Stimulated activated CD8-positive, alpha-beta memory T cell treated with anti-CD3 and anti-CD28 coated beads, Interleukin-12 subunit alpha, Interleukin-12 subunit beta, amount 100 ng/mL, for 1 hour (primary cell): Measurements from ENCODE around the gene CHCHD1.
"Not testable (repeated sequence)": the region's sequence is repeated elsewhere in the genome, so short reads cannot be mapped to it uniquely, and the experiment has no call there.

Experiments
- DNase-seq: peaks from one replicate; pipeline ENCODE4 v3.0.0-alpha.2; 2020; ENCODE audit warnings: low read depth

CHCHD1 gene

GRCh38 chr10:73769396-73769795 lies 12.5 kb upstream of the CHCHD1 start:
- no peak for DNase-seq

- peak; percentile 65 for DNase-seq
Observed at GRCh38 chr10:73771722-73772280, 10.0 kb upstream of the CHCHD1 start.

DNA sequence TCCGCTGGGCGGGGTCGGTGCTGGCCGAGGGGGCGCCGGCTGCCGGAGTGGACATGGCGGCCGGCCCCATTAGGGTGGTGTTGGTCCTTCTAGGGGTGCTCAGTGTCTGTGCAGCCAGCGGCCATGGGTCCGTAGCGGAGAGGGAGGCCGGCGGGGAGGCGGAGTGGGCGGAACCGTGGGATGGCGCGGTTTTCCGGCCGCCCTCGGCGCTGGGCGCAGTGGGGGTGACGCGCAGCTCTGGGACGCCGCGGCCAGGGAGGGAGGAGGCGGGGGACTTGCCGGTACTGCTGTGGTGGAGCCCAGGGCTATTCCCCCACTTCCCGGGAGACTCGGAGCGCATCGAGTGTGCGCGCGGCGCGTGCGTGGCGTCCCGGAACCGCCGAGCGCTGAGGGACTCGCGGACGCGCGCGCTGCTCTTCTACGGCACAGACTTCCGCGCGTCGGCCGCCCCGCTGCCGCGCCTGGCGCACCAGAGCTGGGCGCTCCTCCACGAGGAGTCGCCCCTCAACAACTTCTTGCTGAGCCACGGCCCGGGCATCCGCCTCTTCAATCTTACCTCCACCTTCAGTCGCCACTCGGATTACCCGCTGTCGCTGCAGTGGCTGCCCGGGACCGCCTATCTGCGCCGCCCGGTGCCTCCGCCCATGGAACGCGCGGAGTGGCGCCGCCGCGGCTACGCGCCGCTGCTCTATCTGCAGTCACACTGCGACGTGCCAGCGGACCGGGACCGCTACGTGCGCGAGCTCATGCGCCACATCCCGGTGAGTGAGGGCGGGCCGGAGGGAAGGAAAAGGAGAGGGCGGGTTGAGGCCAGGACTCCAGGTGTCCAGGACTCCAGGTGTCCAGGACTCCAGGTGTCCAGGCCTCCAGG lies 9.3 kb upstream of the CHCHD1 start:
- peak; percentile 55 for DNase-seq

DNA sequence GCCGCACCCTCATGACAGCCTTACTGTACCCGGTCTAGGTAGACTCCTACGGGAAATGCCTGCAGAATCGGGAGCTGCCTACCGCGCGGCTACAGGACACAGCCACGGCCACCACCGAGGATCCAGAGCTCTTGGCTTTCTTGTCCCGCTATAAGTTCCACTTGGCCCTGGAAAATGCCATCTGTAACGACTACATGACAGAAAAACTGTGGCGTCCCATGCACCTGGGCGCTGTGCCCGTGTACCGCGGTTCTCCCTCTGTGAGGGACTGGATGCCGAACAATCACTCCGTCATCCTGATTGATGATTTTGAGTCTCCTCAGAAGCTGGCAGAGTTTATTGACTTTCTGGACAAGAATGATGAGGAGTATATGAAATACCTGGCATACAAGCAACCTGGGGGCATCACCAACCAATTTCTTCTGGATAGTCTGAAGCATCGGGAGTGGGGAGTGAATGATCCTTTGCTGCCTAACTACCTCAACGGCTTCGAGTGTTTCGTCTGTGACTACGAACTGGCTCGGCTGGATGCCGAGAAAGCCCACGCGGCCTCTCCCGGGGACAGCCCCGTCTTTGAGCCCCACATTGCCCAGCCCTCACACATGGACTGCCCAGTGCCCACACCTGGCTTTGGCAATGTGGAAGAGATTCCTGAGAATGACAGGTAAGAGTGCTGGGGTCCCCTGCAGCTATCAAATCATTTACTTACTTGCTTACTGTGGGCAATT lies 8.5 kb upstream of the CHCHD1 start:
- DNase-seq, result no peak

DNA sequence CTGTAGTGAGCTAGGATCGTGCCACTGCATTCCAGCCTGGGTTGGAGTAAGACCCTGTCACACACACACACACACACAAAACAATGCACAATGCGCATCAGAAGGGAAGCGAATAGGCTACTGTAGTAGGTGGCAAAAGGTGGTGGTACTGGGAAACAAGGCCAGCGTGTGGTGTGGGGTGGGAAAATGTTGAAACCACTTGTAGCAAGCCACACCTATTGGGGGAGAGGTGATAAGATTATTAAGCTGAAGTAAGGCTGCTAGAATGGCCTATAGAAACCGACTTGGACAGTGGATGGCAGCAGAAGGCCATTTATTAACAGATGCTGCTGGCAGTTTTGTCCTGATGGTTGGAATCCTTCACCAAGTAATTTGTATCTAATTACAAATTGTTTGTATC lies 7.2 kb upstream of the CHCHD1 start:
- no peak for DNase-seq

DNA sequence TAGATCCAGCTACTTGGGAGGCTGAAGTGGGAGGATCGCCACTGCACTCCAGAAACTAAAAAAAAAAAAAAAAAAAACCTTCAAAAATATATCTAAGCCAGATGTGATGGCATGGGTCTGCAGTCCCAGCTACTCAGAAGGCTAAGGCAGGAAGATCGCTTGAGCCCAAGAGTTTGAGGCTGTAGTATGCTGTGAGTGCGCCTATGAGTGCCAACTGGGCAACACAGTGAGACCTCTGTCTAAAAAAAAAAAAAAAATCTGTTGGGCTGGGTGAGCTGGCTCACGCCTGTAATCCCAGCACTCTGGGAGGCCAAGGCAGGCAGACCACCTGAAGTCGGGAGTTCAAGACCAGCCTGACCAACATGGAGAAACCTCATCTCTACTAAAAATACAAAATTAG lies 2.8 kb upstream of the CHCHD1 start:
- no peak for DNase-seq

DNA sequence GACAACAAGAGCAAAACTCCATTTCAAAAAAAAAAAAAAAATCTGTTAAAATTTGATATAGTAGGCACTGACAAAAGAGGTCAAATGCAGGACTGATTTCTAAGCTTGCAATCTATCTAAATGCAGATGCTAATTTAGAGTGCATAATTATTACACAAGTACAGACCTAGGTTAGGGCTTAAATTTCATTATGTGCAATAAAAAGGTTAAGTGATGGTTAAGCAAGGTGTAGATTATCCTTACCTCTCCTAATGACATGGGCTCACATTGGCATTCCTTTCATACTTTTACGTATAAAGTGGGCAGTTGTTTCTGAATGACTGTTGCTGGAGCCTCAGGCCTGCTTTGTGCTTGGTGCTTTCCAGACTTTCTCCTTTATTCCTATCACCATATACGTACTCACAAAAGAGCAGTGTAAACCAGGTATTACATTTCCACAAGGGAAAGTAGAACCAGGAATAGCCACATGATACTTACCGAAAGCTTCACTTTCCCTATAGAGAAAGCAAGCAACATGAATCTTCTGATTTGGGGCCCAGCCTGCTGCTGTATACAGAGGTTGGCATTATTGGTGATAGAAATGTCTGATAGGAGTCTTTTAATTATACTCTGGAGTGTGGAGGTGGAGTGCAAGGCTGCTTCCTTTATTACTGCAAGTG lies 2.2 kb upstream of the CHCHD1 start:
- DNase-seq, result no peak

DNA sequence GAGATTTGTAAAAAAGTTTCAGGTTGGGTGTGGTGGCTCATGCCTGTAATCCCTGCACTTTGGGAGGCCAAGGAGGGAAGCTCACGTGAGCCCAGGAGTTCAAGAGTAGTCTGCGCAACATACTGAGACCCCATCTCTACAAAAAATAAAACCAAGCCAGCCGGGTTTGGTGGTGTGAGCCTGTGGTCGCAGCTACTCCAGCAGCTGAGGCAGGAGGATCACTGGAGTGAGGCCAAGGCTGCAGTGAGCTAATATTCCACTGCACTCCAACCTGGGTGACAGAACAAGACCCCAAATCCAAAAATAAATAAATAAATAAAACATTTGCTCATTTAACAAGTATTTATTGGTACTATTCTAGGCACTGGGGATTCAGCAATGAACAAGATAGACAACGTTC lies 1.5 kb upstream of the CHCHD1 start:
- DNase-seq, result no peak

- no peak for DNase-seq
Observed at GRCh38 chr10:73780966-73781365, 882 bp upstream of the CHCHD1 start.

- no peak for DNase-seq
Observed at GRCh38 chr10:73781548-73781878, 335 bp upstream of the CHCHD1 start.

GRCh38 chr10:73782749-73783085 lies 869 bp downstream of the CHCHD1 start:
- DNase-seq, result no peak

DNA sequence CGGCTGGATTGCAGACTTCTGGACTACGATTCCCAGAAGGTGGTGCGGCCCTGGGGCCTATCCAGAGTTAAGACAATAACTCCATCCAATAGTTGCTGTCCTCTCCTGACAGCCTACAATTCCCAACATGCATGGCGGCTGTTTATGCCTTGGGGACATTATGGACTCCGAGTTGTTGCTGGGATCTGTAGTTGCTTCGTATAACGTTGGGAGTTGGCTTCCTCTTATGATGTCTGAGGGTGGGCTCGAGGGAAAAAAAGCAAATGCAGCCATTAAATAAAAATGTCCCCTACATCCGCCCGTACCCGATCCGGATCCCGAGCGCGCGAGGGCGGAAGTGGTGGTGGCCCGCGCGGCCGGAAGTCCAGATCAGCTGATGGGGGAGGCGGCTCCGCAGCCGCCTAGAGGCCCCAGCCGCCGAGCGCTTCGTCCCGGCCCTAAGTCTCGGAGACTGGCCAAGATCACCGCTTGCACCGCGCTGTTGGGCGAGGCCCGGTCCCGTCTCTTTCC lies 3.4 kb downstream of the CHCHD1 start, which contains the start of gene ZSWIM8:
TSS of gene ZSWIM8 (plus strand) at position 396 of the 510 bp plus-strand sequence. CDS start 273 bp downstream, outside the sequence.
- DNase-seq, result peak; percentile 74

DNA sequence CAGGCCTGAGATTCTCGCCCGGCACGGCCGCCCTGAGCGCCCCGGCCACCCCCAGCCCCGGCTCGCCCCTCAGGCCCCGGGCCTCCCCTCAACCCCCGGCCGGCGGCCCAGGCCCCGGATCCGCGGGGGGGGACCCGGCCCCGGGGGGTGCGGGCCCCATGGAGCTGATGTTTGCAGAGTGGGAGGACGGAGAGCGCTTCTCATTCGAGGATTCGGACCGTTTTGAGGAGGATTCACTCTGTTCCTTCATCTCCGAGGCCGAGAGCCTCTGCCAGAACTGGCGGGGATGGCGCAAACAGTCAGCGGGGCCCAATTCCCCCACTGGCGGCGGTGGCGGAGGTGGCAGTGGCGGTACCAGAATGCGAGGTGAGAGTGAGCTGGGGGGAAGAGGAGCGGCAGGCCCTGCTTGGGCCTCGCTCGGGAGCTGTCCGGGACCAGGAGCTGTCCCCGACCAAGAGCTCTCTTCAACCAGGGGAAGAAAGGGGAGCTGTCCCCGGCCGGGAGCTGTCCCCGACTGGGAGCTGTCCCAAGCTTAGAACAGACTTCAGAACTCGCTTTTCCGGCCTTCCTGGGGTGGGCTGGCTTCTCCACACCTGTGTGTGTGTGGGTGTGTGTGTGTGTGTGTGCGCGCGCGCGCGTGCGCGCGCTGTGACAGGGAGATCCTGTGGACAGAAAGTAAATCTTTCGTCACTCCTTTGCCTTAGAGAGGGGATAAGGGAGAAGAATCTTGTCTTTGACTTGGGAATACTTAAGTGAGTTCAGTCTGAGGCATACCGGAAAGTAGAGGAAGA lies 4.1 kb downstream of the CHCHD1 start:
- no peak for DNase-seq

DNA sequence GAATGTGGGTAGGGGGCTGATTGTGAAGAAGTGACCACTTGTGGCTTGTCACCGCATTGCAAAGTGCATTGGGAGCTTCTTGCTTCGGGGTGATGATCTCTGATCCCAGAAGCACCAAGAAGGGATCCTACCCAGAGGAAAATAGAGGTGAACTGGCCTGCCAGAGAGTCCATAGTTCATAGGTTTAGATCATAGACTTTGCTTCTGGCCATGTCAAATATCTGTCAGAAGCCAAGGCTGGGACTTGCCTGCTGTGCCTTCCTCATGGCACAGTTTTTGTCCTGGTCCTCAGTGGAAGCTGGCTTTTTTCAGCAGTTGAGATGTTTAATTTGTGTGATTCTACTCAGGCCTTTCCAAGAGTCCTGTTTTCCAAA lies 4.7 kb downstream of the CHCHD1 start:
- no peak for DNase-seq

DNA sequence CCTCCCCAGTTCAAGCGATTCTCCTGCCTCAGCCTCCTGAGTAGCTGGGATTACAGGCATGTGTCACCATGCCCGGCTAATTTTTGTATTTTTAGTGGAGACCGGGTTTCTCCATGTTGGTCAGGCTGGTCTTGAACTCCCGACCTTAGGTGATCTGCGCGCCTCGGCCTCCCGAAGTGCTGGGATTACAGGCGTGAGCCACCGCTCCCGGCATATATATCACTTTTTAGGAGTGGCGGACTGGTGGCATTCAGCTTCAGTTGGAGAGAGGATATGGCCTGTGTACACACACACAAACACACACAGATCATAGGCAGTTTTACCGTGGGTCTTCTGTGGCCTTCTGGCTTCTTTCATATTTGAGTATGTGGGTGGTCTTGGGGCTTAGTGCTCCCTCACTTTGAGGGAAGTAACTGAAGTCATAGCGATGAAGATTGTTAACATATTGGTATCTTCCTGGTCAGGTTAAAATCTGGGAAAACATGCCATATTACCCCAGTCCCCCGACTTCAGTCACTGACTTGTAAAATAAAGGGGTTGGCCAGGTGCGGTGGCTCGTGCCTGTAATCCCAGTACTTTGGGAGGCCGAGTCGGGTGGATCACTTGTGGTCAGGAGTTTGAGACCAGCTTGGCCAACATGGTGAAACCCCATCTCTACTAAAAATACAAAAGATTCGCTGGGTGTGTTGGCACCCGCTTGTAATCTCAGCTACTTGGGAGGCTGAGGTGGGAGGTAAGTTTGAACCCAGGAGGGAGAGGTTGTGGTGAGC lies 5.4 kb downstream of the CHCHD1 start:
- not testable (repeated sequence) for DNase-seq

GRCh38 chr10:73788864-73789658 lies 7.2 kb downstream of the CHCHD1 start:
- DNase-seq, result no peak

DNA sequence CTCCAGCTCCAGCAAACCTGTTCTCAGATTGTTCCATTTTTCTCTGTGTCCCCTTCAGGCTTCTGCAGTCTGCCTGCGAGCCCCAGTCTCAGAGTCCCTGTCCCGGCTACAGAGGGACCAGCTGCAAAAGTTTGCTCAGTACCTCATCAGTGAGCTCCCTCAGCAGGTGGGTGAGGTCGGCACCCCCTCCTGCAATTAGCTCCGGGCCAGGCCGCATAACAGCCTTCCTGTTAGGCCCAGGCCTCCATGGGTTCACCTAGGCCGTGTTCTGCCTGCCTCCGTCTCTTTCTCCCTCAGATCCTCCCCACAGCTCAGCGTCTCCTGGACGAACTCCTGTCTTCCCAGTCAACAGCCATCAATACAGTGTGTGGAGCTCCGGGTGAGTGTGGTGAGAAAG lies 7.8 kb downstream of the CHCHD1 start:
- no peak for DNase-seq

- DNase-seq, result no peak
Observed at GRCh38 chr10:73790886-73791625, 9.2 kb downstream of the CHCHD1 start.

GRCh38 chr10:73791871-73792400 lies 10.1 kb downstream of the CHCHD1 start:
- no peak for DNase-seq
